NCI-H1048 (cell line): ENCODE measurements around the gene SCGB1A1.
"Not testable (repeated sequence)": the region's sequence is repeated elsewhere in the genome, so short reads cannot be mapped to it uniquely, and the experiment has no call there.

Source experiments
- DNase-seq: peaks from one replicate; lab custom pipeline; 2025; lab: John Stamatoyannopoulos, UW

SCGB1A1 gene

GRCh38 chr11:62449912-62450311, 31.1 kb downstream of the SCGB1A1 start:
- DNase-seq, result not testable (repeated sequence)

- DNase-seq, result no peak
These were observed 31.9 kb downstream of the SCGB1A1 start for GRCh38 chr11:62450543-62451240.

- DNase-seq, result no peak
These were observed 32.4 kb downstream of the SCGB1A1 start for GRCh38 chr11:62451241-62451621.

GRCh38 chr11:62452261-62452660, 33.4 kb downstream of the SCGB1A1 start:
- no peak for DNase-seq

- no peak for DNase-seq
These were observed 34.1 kb downstream of the SCGB1A1 start for GRCh38 chr11:62452839-62453468.

GRCh38 chr11:62456630-62457029, 37.8 kb downstream of the SCGB1A1 start:
- no peak for DNase-seq

GRCh38 chr11:62457478-62457877, 38.6 kb downstream of the SCGB1A1 start:
- DNase-seq, result no peak

GRCh38 chr11:62458212-62459002, 39.6 kb downstream of the SCGB1A1 start:
- no peak for DNase-seq

- no peak for DNase-seq
These were observed 40.2 kb downstream of the SCGB1A1 start for GRCh38 chr11:62459080-62459479.

GRCh38 chr11:62461740-62462507, 43.1 kb downstream of the SCGB1A1 start:
- DNase-seq, result no peak

- DNase-seq, result no peak
These were observed 43.7 kb downstream of the SCGB1A1 start for GRCh38 chr11:62462508-62462892.

GRCh38 chr11:62463121-62463542, 44.3 kb downstream of the SCGB1A1 start:
- no peak for DNase-seq

GRCh38 chr11:62464655-62465054, 45.8 kb downstream of the SCGB1A1 start:
- no peak for DNase-seq

GRCh38 chr11:62466444-62466843, 47.6 kb downstream of the SCGB1A1 start:
- DNase-seq, result no peak

- DNase-seq, result no peak
These were observed 49.7 kb downstream of the SCGB1A1 start for GRCh38 chr11:62468577-62468976.

GRCh38 chr11:62471603-62472002, 52.8 kb downstream of the SCGB1A1 start:
- no peak for DNase-seq

- no peak for DNase-seq
These were observed 53.4 kb downstream of the SCGB1A1 start for GRCh38 chr11:62472063-62472884.
